Right atrium auricular region (tissue), 2 donors: ENCODE measurements around the gene SORD. TPM values are rescaled to one million over a fixed set of nuclear protein-coding genes. Genes with fewer than 3 reads are reported as not detected.
"Not testable (repeated sequence)": the region's sequence is repeated elsewhere in the genome, so short reads cannot be mapped to it uniquely, and the experiment has no call there.

Experiments used
- DNase-seq: peaks from one replicate; pipeline ENCODE4 v3.0.0-alpha.2; 2019; ENCODE audit warnings: low spot score
- H3K27ac ChIP-seq, 2 donors: fragments of 200-600 bp; sonication (generic); 1 replicate in 1 of 2; 2 replicates in 1 of 2; pipeline ENCODE4 v1.5.1; 2016 to 2019
- H3K27me3 ChIP-seq, 2 donors: fragments of 200-600 bp; sonication (generic); one replicate each; pipeline versions ENCODE4 v1.5.1 to v1.6.0; 2017 to 2019
- H3K36me3 ChIP-seq: fragments of 200-600 bp; sonication (generic); one replicate; pipeline ENCODE4 v1.5.1; 2016
- H3K4me1 ChIP-seq, 2 donors: fragments of 200-600 bp; sonication (generic); one replicate each; pipeline versions ENCODE4 v1.5.1 to v1.6.0; 2017 to 2019
- H3K4me3 ChIP-seq, 2 donors: fragments of 200-600 bp; sonication (generic); 1 replicate in 1 of 2; 2 replicates in 1 of 2; pipeline ENCODE4 v1.5.1; 2017 to 2019; ENCODE audit warnings: mild to moderate bottlenecking in 1 of 2, moderate library complexity in 1 of 2
- H3K9me3 ChIP-seq, 2 donors: fragments of 200-600 bp; sonication (generic); one replicate each; pipeline ENCODE4 v1.5.1; 2019
- total RNA-seq, 2 donors: library from RNA; depleted of rRNA; stranded (reverse); fragments of >200 nt; gene quantifications; one replicate each; pipeline ENCODE4 v1.1.0, GENCODE V29; 2016
- TF ChIP-seq, protein P1 (sequence below), 2 donors: fragments of 200-600 bp; sonication (generic); IDR thresholded peaks; one replicate each; pipeline ENCODE4 v1.5.1; 2019; ENCODE audit warnings: antibody characterized with exemption in 2 of 2

SORD gene
- total RNA-seq, 2 donors from 2014 or later = 5.7 to 9.0 TPM

DNA sequence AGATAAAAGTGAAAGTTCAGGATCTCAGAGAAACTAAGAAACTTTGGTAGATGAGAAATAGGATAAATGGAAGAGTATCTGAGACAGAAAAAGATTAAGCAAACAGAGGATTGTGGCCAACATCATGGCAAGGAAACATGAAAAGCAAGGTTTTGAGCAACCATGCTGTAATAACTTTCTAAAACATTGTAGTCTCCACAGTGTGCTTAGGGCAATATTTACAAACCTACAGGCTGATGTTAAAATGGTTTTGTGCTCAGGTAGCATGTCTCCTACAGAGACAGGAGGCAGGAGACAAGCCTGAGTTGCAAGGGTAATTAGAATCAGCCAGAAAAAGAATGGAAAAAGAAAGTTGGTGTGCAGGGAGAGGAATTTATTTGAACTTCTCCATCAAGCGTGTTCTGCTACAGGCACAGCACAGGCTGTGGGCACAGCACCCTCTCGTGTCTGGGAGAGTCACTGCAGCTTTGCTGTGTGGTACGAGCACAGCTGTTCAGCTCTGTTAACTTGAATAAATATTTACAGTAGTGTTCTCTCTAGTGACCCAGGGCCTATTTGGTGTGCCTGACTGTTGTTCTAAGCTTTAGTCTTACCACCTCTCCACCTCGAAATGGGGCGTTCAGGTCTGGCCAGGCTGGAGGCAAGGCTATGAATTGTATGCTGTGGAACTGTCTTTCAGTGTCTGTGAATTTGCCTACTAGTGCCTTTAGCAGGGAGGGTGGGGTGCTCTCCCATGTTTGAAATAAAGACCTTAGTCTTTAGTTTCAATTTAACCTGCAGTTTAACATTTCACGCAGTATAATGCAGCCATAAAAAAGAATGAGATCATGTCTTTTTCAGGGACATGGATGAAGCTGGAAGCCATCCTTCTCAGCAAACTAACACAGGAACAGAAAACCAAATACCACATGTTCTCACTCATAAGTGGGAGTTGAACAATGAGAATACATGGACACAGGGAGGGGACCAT, 14.1 kb downstream of the SORD start:
- DNase-seq = peak; percentile 64
- not testable (repeated sequence) for H3K4me1 ChIP-seq, H3K27ac ChIP-seq, H3K4me3 ChIP-seq, H3K27me3 ChIP-seq, H3K36me3 ChIP-seq, H3K9me3 ChIP-seq
- TF ChIP-seq, protein P1, sequence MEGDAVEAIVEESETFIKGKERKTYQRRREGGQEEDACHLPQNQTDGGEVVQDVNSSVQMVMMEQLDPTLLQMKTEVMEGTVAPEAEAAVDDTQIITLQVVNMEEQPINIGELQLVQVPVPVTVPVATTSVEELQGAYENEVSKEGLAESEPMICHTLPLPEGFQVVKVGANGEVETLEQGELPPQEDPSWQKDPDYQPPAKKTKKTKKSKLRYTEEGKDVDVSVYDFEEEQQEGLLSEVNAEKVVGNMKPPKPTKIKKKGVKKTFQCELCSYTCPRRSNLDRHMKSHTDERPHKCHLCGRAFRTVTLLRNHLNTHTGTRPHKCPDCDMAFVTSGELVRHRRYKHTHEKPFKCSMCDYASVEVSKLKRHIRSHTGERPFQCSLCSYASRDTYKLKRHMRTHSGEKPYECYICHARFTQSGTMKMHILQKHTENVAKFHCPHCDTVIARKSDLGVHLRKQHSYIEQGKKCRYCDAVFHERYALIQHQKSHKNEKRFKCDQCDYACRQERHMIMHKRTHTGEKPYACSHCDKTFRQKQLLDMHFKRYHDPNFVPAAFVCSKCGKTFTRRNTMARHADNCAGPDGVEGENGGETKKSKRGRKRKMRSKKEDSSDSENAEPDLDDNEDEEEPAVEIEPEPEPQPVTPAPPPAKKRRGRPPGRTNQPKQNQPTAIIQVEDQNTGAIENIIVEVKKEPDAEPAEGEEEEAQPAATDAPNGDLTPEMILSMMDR (IDR thresholded peaks at IDR 0.05) = peak; percentile 71 to 88

DNA sequence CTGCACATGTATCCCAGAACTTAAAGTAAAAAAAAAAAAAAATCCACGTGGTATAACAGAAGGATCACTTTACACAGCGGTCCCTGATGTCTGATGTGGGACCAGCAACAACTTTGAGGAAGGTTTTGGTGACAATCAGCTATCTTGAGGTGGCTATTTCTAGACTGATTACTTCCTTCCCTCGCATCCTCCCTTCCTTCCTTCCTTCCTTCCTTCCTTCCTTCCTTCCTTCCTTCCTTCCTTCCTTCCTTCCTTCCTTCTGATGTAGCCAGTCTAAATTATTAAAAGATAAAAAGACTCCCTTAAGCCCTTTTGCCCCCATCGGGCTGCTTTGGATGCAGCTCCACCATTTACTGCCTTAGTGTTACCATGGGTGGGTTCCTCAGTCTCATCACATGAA, 14.9 kb downstream of the SORD start:
- TF ChIP-seq, protein P1 (IDR thresholded peaks at IDR 0.05) = no peak

DNA sequence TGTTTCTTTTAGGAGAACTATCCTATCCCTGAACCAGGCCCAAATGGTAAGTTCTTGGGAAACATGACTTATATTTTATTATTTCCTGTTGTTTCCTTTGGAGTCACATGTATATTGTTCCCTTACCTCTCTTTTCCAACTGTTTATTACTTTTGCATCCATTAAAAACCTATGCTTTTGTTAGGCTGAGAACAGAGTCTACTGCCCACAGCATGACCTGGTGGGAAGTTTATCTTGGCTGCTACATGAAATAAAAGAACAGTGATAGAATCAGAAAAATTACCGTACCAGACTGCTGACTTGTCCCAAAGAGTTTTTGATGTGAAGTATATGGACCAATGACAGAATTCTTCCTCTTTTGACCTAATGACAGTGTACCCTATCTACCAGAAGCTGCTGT, 17.4 kb downstream of the SORD start:
- H3K9me3 ChIP-seq, DNase-seq, H3K27ac ChIP-seq, H3K4me1 ChIP-seq, H3K4me3 ChIP-seq, H3K36me3 ChIP-seq, H3K27me3 ChIP-seq: not testable (repeated sequence)

More for the DNA sequence above, 14.9 kb downstream of the SORD start:
- Histone ChIP-seq H3K4me1 (no peaks in the 10 kb centered on the region), H3K4me3 (no peak overlapping the region), H3K27me3 (no peaks in the 10 kb centered on the region), H3K9me3 (no peaks in the 10 kb centered on the region), H3K27ac (no peak overlapping the region), H3K36me3 (no peaks in the 10 kb centered on the region)
- no peak for DNase-seq

DNA sequence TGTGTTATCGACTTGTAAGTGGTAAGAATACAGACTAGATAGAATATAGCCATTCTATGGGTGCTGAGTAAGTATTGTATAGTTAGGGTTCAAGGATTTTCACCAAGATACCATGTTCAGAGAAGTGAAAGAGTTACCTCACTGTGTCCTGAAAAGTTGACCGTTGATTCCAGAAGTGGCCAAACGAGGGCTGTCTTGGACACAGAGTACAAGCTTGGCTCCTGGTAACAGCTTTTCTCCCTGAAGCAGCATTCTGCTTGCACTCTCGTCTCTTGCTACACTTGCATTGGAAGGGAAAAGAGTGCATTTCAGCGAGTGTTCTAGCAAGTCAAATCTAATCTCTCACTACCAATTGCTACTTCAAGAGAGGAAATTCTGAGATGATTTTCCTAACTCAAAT, 18.5 kb downstream of the SORD start:
- not testable (repeated sequence) for DNase-seq, H3K9me3 ChIP-seq

DNA sequence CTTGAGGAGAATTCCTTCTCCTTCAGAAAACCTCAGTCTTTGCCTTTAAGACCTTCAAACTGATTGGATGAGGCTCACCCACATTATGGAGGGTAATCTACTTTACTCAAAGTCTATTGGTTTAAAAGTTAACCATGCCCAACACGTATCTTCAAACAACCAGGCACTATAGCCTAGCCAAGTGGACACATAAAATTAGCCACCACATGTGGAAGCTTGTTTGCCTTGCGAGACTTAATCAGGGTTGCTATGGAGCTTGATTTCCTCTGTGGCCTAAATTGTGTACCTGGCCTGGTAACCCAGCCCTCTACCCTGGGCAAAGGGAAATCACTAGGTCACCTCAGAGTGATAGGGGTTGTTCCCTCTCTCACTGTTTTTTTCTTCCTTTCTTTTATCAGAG, 19.9 kb downstream of the SORD start:
- H3K4me1 ChIP-seq, H3K9me3 ChIP-seq, DNase-seq, H3K4me3 ChIP-seq, H3K27me3 ChIP-seq, H3K36me3 ChIP-seq, H3K27ac ChIP-seq: not testable (repeated sequence)

More for the DNA sequence above, 18.5 kb downstream of the SORD start:
- not testable (repeated sequence) for H3K27me3 ChIP-seq, H3K36me3 ChIP-seq, H3K4me3 ChIP-seq, H3K4me1 ChIP-seq, H3K27ac ChIP-seq
- TF ChIP-seq, protein P1 (IDR thresholded peaks at IDR 0.05) = peak in 1 of 2 donors; percentile 33

DNA sequence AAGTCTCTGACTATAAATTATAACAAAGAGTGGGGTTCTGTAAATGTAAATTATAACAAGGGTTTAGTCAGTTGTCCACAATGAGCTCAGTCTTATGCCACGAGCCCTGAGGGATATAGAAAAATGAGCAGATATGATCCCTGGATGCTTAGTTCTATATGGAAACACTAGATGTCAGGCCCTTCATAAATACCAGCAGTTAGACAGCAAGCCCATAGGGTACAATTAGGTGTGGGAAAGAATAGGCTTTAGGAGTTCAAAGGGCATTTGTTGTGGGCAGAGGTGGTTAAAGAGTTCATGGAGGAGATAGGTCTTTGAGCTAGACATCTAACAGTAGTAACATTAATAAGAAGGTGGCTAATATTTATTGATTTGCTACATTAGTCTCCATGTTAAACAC, 21.3 kb downstream of the SORD start:
- H3K4me3 ChIP-seq, H3K27me3 ChIP-seq, H3K36me3 ChIP-seq, DNase-seq, H3K27ac ChIP-seq, H3K4me1 ChIP-seq, H3K9me3 ChIP-seq: not testable (repeated sequence)

DNA sequence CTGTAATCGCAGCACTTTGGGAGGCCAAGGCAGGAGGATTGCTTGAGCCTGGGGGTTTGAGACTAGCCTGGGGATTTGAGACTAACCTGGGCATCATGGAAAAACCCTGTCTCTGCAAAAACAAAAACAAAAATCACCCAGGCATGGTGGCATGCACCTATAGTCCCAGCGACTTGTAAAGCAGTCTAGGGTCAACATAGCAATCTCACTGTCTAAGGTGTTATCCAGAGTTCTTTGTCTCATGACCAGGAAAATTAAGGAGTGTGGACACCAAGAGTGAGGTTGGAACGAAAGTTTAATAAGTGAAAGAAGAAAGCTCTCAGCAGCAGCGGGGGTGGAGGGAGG, 25.4 kb downstream of the SORD start:
- not testable (repeated sequence) for H3K27me3 ChIP-seq

More for the DNA sequence above, 25.4 kb downstream of the SORD start:
- H3K27ac ChIP-seq, H3K9me3 ChIP-seq, H3K4me1 ChIP-seq, H3K36me3 ChIP-seq, DNase-seq, H3K4me3 ChIP-seq: not testable (repeated sequence)
